ENCODE results near the gene RNF213. TPM values are rescaled to one million over a fixed set of nuclear protein-coding genes. Genes with fewer than 3 reads are reported as not detected.
"Not testable (repeated sequence)": the region's sequence is repeated elsewhere in the genome, so short reads cannot be mapped to it uniquely, and the experiment has no call there.

Gene RNF213
- total RNA-seq, 1 experiment from 2014 or later = 23.8 TPM

GRCh38 chr17:80268427-80268826, 7.8 kb downstream of the RNF213 start:
- no peak for DNase-seq (ENCODE audit: low read depth)

DNA sequence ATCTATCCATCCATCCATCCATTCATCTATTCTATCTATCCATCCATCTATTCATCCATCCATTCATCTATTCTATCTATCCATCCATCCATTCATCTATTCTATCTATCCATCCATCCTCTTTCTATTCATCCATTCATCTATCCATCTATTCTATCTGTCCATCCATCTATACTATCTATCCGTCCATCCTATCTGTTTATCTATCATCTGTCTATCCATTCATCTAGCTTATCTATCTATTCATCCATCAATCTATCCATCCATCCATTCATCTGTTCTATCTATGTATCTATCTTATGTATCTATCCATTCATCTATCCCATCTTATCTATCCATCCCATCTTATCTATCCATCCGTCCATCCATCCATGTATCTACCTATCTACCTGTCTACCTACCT, 8.8 kb downstream of the RNF213 start:
- no peak for DNase-seq (ENCODE audit: low read depth)

- DNase-seq (ENCODE audit: low read depth) = no peak
Observed at GRCh38 chr17:80270104-80270503, 9.5 kb downstream of the RNF213 start.

GRCh38 chr17:80270836-80271235, 10.2 kb downstream of the RNF213 start:
- DNase-seq (ENCODE audit: low read depth) = peak; percentile 28

GRCh38 chr17:80272366-80272765, 11.7 kb downstream of the RNF213 start:
- no peak for DNase-seq (ENCODE audit: low read depth)

GRCh38 chr17:80274331-80274730, 13.7 kb downstream of the RNF213 start:
- no peak for DNase-seq (ENCODE audit: low read depth)

DNA sequence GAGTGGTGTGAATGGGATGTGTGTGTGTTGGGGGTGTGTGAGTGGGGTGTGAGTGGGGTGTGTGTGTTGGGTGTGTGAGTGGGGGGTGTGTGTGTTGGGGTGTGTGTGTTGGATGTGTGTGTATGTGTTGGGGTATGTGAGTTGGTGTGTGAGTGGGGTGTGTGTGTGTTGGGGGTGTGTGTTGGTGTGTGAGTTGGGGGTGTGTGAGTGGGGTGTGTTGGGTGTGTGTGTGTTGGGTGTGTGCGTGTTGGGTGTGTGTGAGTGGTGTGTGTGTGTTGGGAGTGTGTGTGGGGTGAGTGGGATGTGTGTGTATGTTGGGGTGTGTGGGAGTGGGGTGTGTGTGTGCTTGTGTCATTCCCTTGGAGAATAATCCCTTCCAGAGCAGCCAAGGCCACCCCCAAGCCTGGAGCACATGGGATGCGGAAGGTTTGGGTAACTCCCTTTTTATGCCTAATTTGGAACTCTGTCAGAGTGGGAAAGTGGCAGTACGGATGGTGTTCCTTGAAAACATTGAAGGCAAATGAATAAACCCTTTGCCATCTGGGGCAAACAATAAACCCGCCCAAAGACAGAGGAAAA, 14.3 kb downstream of the RNF213 start:
- DNase-seq (ENCODE audit: low read depth) = no peak

GRCh38 chr17:80275857-80276256, 15.2 kb downstream of the RNF213 start:
- DNase-seq (ENCODE audit: low read depth) = not testable (repeated sequence)

DNA sequence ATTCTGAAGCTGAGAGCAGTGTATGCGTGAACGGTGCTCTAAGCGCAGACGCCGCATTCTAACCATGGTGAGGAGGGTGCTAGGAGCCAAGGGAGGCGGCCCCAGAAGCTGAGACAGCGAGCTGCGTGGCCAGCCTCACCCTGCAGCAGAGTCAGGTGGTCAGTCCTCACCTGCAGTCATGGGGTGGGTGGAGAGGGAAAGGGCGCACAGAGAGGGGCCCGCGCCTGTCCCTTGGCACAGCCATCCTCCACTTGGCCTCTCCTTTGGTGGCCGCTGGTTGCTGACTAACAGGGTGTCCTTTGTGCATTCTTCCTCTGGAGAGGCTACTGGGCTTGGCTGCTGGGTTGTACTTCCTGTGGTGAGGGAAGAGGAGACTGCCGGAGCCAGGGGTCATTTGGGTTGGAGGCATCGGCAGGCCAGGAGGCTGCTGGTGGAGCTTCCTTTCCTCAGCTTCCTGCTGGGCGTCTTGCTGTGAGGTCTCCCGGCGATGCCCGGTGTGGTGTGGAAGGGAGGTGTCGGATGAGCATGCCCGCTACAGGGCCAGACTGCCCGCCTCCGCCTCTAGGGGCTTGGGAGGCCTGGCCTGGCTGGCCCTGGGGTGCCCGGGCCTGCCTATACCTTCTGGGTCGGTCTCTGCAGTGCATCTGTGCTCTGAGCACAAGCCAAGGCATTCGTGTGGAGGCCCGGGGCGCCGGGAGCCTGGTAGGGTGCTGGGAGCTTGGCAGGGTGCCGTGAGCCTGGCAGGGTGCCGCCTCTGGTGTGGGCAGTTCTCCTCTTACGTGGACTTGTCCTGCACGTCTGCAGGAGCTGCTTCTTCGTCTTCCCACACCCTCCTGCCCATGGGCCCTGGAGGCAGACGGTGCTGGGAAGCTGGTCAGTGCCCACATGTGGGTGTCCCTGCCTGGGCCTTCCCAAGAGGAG, 17.4 kb downstream of the RNF213 start:
- DNase-seq (ENCODE audit: low read depth) = peak; percentile 44

DNA sequence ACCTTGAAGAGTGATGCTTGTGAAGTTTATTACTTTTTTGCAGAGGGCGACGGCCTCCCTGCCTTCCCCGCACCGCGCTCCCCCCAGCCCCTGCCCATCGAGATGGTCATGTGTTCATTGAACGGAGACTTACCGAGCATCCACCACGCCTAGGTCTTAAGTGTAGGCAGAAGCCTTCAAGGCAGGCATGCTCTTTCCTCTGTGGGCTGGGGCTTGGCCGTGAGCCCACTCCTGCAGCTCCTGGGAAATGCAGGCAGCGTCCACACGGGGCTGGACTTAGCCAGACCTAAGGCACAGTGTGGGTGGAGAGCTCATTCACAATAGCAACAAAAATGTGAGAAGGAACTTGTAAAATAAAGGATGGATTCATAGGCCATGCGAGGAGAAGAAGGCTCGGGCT, 19.2 kb downstream of the RNF213 start:
- peak; percentile 51 for DNase-seq (ENCODE audit: low read depth)

DNA sequence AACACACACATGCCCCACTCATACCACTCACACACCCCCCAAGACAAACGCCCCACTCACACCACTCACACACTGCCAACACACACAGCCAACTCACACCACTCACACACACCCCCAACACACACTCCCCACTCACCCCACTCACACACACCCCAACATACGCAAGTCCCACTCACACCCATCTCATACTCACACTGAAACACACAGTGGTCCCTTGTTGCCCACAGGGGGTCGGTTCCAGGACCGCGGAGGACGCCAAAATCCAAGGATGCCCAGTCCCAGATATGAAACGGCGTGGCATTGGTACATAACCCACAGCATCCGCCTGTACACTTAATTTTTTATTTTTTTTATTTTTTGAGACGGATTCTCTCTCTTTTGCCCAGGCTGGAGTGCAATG, 20.9 kb downstream of the RNF213 start:
- DNase-seq (ENCODE audit: low read depth) = no peak

DNA sequence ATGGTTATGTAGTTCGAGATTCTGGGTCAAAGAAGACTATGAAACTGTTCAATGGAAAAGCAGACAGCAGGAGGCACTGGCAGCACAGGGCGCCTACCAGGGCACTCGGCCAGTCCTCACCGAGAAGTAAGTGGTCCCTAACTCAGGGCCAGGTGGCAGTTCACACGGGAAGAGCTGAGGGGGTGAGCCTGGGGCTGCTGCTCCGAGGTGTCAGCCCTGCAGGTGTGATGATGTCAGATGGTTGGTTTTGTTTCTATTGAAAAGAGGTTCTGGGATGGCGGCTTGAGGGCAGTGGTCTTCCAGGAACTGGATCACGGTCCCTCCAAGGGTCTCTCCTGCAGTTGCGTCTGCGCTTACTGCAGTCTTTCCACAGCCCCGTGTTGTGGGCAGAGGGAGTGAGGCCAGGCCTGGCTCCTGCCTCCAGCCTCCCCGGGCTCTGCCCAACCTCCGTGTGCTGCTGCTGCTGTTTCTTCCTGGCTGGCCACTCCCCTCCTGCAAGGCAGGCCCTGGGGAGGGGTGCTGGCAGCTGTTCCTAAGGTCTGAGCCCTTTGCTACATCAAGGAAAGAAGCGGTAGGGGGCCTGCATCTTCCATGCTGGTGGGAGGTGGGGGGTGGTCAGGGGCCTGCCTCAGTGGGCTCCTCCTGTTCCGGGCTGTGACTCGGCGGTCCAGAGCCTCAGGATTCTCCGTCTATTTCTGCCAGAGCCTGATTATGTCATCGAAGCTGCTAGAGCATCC, 22.6 kb downstream of the RNF213 start:
- no peak for DNase-seq (ENCODE audit: low read depth)

DNA sequence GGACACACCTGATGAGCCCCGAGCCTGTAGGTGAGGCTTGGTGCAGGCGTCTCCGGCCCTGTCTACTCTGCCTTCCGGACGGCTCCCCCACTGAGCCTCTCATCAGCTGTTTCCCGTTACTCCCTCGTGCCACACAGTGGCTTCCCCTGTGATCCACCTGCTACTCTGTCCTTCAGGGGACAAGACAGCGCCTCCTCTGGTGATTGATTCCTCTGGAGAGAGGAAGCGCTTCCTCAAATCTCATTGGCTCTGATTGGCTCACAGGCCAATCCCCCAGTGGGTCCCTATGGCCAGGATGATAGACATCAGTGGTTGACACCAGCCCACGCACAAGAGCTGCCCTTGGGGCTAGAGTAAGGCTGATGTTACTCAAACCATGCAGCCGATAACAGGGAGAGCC, 24.0 kb downstream of the RNF213 start:
- no peak for DNase-seq (ENCODE audit: low read depth)

DNA sequence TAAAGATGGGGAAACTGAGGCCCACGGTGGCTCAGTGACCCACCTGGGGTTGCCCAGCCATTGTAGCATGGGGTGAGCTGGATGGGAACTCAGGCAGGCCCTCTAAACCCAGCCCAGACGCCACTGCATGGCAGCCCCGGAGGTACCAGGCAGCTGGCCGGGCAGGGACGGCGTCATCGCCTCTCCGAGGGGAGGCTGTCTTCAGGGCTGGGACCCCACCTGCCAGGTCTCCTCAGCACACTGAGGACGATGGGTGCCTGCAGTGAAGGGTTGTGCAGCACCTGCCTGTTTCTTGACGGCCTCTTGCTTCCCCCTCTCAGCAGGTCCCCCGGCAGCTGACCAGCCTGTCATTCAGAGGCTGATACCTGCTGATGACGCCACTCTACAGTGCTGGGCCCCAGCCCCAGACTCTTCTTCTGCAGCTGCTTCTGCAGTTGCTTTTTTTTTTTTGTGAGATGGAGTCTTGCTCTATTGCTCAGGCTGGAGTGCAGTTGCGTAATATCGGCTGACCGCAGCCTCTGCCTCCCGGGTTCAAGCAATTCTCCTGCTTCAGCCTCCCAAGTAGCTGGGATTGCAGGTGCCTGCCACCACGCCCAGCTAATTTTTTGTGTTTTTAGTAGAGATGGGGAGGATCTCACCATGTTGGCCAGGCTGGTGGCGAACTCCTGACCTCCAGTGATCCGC, 24.7 kb downstream of the RNF213 start:
- no peak for DNase-seq (ENCODE audit: low read depth)

GRCh38 chr17:80286638-80286960, 25.9 kb downstream of the RNF213 start:
- DNase-seq (ENCODE audit: low read depth) = no peak

GRCh38 chr17:80287038-80287437, 26.4 kb downstream of the RNF213 start:
- no peak for DNase-seq (ENCODE audit: low read depth)

GRCh38 chr17:80287806-80288567, 27.3 kb downstream of the RNF213 start:
- DNase-seq (ENCODE audit: low read depth) = no peak

DNA sequence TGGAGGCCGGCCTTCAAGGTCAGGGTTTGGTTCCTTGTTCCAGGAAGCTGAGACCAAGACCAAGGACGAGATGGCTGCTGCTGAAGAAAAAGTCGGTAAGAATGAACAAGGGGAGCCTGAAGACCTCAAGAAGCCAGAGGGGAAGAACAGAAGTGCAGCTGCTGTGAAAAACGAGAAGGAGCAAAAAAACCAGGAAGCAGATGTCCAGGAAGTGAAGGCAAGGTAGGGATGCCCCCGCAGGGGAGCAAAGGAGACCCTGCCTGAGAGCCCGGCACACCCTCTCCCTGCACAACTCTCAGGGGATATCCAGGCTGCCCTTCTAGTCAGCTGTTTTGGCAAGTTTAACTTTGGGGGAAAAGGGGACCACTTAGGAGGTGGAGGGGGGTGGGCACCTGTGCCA, 29.0 kb downstream of the RNF213 start:
- DNase-seq (ENCODE audit: low read depth) = no peak

- DNase-seq (ENCODE audit: low read depth) = no peak
Observed at GRCh38 chr17:80290156-80290555, 29.5 kb downstream of the RNF213 start.

GRCh38 chr17:80291260-80291659, 30.6 kb downstream of the RNF213 start:
- DNase-seq (ENCODE audit: low read depth) = no peak

GRCh38 chr17:80291691-80292487, 31.2 kb downstream of the RNF213 start:
- DNase-seq (ENCODE audit: low read depth) = no peak
